Smooth muscle cell (in vitro differentiated cells): ENCODE data around the gene SHANK1. TPM values are rescaled to one million over a fixed set of nuclear protein-coding genes. Genes with fewer than 3 reads are reported as not detected.

Source experiments
- DNase-seq: peaks from one replicate; lab custom pipeline; 2025; ENCODE audit not compliant: unreplicated experiment; lab: John Stamatoyannopoulos, UW
- H2AFZ ChIP-seq: fragments of 200-600 bp; sonication (generic); 2 replicates; pipeline ENCODE4 v1.6.0; 2016; ENCODE audit warnings: antibody characterized with exemption, low read depth, mild to moderate bottlenecking
- H3F3A ChIP-seq: fragments of 200-600 bp; sonication (generic); 2 replicates; pipeline ENCODE4 v1.6.0; 2017; ENCODE audit warnings: antibody characterized with exemption, low read depth
- H3K27ac ChIP-seq: fragments of 200-600 bp; sonication (generic); 2 replicates; pipeline ENCODE4 v1.5.1; 2016; ENCODE audit warnings: low read depth, mild to moderate bottlenecking
- H3K27me3 ChIP-seq: fragments of 200-600 bp; sonication (generic); 2 replicates; pipeline ENCODE4 v1.6.1; 2016; ENCODE audit warnings: low read depth, mild to moderate bottlenecking
- H3K36me3 ChIP-seq: fragments of 200-600 bp; sonication (generic); 2 replicates; pipeline ENCODE4 v1.5.1; 2016; ENCODE audit warnings: low read depth
- H3K4me1 ChIP-seq: fragments of 200-600 bp; sonication (generic); 2 replicates; pipeline ENCODE4 v1.5.1; 2016; ENCODE audit warnings: low read depth
- H3K4me2 ChIP-seq: fragments of 200-600 bp; sonication (generic); 2 replicates; pipeline ENCODE4 v1.6.0; 2016; ENCODE audit warnings: mild to moderate bottlenecking
- H3K4me3 ChIP-seq: fragments of 200-600 bp; sonication (generic); 2 replicates; pipeline ENCODE4 v1.5.1; 2016; ENCODE audit warnings: mild to moderate bottlenecking
- H3K79me2 ChIP-seq: fragments of 200-600 bp; sonication (generic); 2 replicates; pipeline ENCODE4 v1.6.0; 2016; ENCODE audit warnings: low read depth, mild to moderate bottlenecking
- H3K9ac ChIP-seq: fragments of 200-600 bp; sonication (generic); 2 replicates; pipeline ENCODE4 v1.6.0; 2016; ENCODE audit warnings: low read depth
- H3K9me3 ChIP-seq: fragments of 200-600 bp; sonication (generic); replicated peaks from 2 replicates; pipeline ENCODE4 v1.5.1; 2016; ENCODE audit warnings: low read depth
- H4K20me1 ChIP-seq: fragments of 200-600 bp; sonication (generic); 2 replicates; pipeline ENCODE4 v1.6.0; 2016; ENCODE audit warnings: low read depth
- WGBS: methylation state at CpG from one replicate; pipeline ENCODE4 v1.1.7; 2016; ENCODE audit warnings: low lambda C conversion rate; 5-methylcytosine and 5-hydroxymethylcytosine counted together
- polyA plus RNA-seq: library from polyadenylated mRNA; unstranded; fragments of >200 nt; fragmentation: Nextera tagmentation; extraction: Ambion mirVana; gene quantifications from 2 replicates; pipeline ENCODE4 v1.2.1, GENCODE V29; 2016
- total RNA-seq: library from RNA; depleted of rRNA; stranded (reverse); fragments of >200 nt; gene quantifications from 2 replicates; pipeline ENCODE4 v1.2.3, GENCODE V29; 2014
- TF ChIP-seq, protein P1 (sequence below): fragments of 200-600 bp; sonication (generic); IDR thresholded peaks from 2 replicates; pipeline ENCODE4 v1.5.1; 2017; ENCODE audit warnings: borderline replicate concordance, mild to moderate bottlenecking, antibody characterized with exemption; ENCODE audit not compliant: insufficient read depth, poor library complexity, severe bottlenecking

SHANK1 gene
- total and polyA plus RNA-seq, 2 experiments from 2014 or later = 1.0 to 4.1 TPM

DNA sequence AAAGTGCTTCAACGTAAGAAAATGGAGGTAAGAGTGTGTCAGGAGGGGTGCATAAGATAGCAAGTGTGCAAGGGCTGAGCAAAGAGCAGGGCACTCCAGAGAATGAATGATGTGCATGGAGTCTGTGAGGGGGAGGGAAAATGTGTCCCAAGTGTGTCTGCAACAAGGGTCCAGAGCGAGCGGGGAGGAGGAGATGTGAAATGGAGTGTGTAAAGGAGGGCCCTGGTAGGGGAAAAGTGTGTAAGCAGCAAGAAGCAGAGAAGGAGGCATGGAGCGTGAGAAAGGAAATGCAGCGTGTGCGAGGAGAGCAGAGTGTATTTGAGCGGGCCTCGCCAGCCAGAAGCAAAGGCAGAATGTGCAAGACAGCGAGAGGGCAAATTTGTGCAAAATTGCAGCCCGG lies 58.6 kb downstream of the SHANK1 start:
- H4K20me1 ChIP-seq = no peaks in the 10 kb centered on the region
- no peak overlapping the region for H2AFZ ChIP-seq
- no peaks in the 10 kb centered on the region for H3K4me1 ChIP-seq
- no peaks in the 10 kb centered on the region for H3F3A ChIP-seq
- no peak overlapping the region for H3K9ac ChIP-seq
- no peak overlapping the region for H3K27ac ChIP-seq
- peaks cover under 1% of the 10 kb centered on the region for H3K27me3 ChIP-seq
- H3K9me3 ChIP-seq = no peaks in the 10 kb centered on the region
- H3K4me3 ChIP-seq = no peak overlapping the region
- H3K79me2 ChIP-seq = no peaks in the 10 kb centered on the region
- TF ChIP-seq, protein P1, sequence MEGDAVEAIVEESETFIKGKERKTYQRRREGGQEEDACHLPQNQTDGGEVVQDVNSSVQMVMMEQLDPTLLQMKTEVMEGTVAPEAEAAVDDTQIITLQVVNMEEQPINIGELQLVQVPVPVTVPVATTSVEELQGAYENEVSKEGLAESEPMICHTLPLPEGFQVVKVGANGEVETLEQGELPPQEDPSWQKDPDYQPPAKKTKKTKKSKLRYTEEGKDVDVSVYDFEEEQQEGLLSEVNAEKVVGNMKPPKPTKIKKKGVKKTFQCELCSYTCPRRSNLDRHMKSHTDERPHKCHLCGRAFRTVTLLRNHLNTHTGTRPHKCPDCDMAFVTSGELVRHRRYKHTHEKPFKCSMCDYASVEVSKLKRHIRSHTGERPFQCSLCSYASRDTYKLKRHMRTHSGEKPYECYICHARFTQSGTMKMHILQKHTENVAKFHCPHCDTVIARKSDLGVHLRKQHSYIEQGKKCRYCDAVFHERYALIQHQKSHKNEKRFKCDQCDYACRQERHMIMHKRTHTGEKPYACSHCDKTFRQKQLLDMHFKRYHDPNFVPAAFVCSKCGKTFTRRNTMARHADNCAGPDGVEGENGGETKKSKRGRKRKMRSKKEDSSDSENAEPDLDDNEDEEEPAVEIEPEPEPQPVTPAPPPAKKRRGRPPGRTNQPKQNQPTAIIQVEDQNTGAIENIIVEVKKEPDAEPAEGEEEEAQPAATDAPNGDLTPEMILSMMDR = no peak
- no peaks in the 10 kb centered on the region for H3K36me3 ChIP-seq
- 92% methylated on average over 3 of the region's 10 CpGs for WGBS
- no peak overlapping the region for H3K4me2 ChIP-seq
- DNase-seq = no peak

DNA sequence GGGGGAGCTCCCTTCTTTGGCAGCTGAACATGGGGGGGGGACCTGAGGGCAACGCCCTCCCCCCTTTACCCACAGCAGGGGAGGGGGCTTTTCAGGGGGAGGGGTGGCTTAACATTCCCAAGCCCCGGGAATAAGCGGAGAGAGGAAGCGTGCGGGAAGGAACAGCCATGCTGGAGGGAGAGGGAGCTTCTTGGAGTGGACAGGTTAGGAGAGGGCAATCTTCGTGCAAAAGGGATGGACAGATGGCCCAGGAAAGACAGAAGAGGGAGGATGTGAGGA lies 59.6 kb downstream of the SHANK1 start:
- Histone ChIP-seq H3K36me3 (no peaks in the 10 kb centered on the region), H3K4me2 (peak overlapping the region; percentile 85), H3K9me3 (no peaks in the 10 kb centered on the region), H3F3A (no peaks in the 10 kb centered on the region), H3K9ac (no peak overlapping the region), H3K27ac (no peak overlapping the region), H3K79me2 (no peaks in the 10 kb centered on the region), H3K4me3 (no peak overlapping the region), H3K27me3 (no peaks in the 10 kb centered on the region), H2AFZ (no peak overlapping the region), H3K4me1 (no peaks in the 10 kb centered on the region), H4K20me1 (no peaks in the 10 kb centered on the region)
- TF ChIP-seq, protein P1 = no peak
- DNase-seq = no peak
- 70% methylated on average over 4 of the region's 6 CpGs for WGBS

DNA sequence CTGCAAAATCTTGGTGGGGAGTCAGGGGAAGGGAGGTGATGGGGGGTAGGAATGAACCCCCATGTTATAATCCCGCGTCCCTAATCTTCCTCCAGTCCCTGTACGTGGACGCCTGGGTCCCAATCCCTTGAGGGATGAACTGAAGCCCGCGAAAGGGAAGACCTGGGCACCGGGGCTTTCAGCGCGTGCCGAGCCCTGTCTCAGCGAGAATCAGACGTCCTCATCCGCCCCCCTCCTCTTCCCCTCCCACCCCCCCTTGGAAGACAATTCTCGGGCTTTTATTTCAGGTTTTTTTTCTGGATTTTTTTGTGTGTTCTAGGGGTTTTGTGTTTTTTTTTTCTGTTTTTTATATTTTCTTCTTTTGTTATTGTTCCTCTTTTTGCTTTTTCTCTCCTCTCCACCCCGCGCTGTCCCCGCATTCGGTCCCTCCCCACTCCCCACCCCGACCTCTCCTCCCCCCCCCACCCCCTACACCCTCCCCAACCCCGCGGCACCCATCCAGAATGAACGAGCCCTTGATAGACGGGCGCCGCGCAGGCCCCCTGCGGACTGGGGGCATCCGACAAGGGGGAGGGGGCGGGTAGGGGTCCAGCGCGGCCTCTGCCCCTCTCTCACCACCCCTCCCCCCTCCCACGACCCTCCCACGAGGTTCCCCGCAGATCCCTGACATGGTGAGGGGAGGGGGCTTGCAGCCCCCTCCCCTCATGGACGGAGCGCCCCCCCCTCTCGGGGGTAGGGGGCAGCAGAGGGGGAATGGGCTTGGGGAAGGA lies 60.1 kb downstream of the SHANK1 start:
- H3F3A ChIP-seq = no peaks in the 10 kb centered on the region
- H3K79me2 ChIP-seq = no peaks in the 10 kb centered on the region
- peak overlapping the region; percentile 85 for H3K4me2 ChIP-seq
- no peaks in the 10 kb centered on the region for H3K36me3 ChIP-seq
- no peaks in the 10 kb centered on the region for H4K20me1 ChIP-seq
- no peaks in the 10 kb centered on the region for H3K4me1 ChIP-seq
- peak overlapping the region; percentile 45 for H3K4me3 ChIP-seq
- H3K9me3 ChIP-seq = no peaks in the 10 kb centered on the region
- H3K27me3 ChIP-seq = no peaks in the 10 kb centered on the region
- no peak overlapping the region for H3K27ac ChIP-seq
- DNase-seq = no peak
- no peak overlapping the region for H3K9ac ChIP-seq
- H2AFZ ChIP-seq = no peak overlapping the region
- TF ChIP-seq, protein P1 = no peak
- 22% methylated on average over 14 of the region's 37 CpGs for WGBS
